B cell (primary cell): ENCODE measurements around the gene MAD1L1. TPM values are rescaled to one million over a fixed set of nuclear protein-coding genes. Genes with fewer than 3 reads are reported as not detected.

ENCODE experiments used
- ATAC-seq: fragments of 200-7000 bp; cut with Tn5 transposase; one replicate; pipeline ENCODE4 v1.10.0; 2021; ENCODE audit warnings: low read depth, mild to moderate bottlenecking, moderate number of reproducible peaks, moderate library complexity
- CTCF ChIA-PET: fragments of 350-600 bp; sonication (Branson Sonifier 250); formaldehyde crosslinking; loops from one replicate; lab custom pipeline; 2021; ENCODE audit warnings: antibody characterized with exemption, inconsistent platforms; lab: Charles Lee
- POLR2A ChIA-PET: fragments of 350-600 bp; sonication (Branson Sonifier 250); formaldehyde crosslinking; loops from one replicate; lab custom pipeline; 2021; ENCODE audit warnings: antibody characterized with exemption; lab: Charles Lee
- DNase-seq: peaks from one replicate; pipeline ENCODE4 v3.0.0; 2013
- H2AFZ ChIP-seq: 2 replicates; pipeline ENCODE4 v1.6.1; 2012; ENCODE audit warnings: mild to moderate bottlenecking, low read depth, low read length; ENCODE audit not compliant: insufficient read depth, poor library complexity, severe bottlenecking
- H3K27ac ChIP-seq, 2 donors: 1 replicate in 1 of 2; 2 replicates in 1 of 2; pipeline ENCODE4 v1.5.1; 2012 to 2013; ENCODE audit warnings: low read length in 2 of 2, mild to moderate bottlenecking in 2 of 2, moderate library complexity in 1 of 2
- H3K27me3 ChIP-seq, 4 experiments: fragments of 200-600 bp in 1 of 4; sonication (generic) in 1 of 4; replicated peaks in 1 of 4; 1 replicate in 2 of 4; 2 replicates in 2 of 4; pipeline versions ENCODE4 v1.6.1 to v1.7.0; 2013 to 2016; ENCODE audit warnings: low read length in 3 of 4, mild to moderate bottlenecking in 2 of 4, mixed read lengths in 1 of 4, moderate library complexity in 1 of 4; ENCODE audit not compliant: insufficient read depth in 4 of 4, control insufficient read depth in 3 of 4; ENCODE audit errors: control extremely low read depth in 1 of 4
- H3K36me3 ChIP-seq, 2 experiments: replicated peaks in 1 of 2; 1 replicate in 1 of 2; 2 replicates in 1 of 2; pipeline versions ENCODE4 v1.6.1 to v1.7.1; 2013; ENCODE audit warnings: low read length in 1 of 2; ENCODE audit not compliant: insufficient read depth in 2 of 2, control insufficient read depth in 1 of 2; ENCODE audit errors: control extremely low read depth in 1 of 2, extremely low read depth in 1 of 2
- H3K4me1 ChIP-seq, 2 donors: fragments of 200-600 bp in 1 of 2; sonication (generic) in 1 of 2; 1 replicate in 1 of 2; 2 replicates in 1 of 2; pipeline versions ENCODE4 v1.5.1 to v1.6.1; 2013 to 2017; ENCODE audit warnings: low read length in 2 of 2; ENCODE audit not compliant: control insufficient read depth in 2 of 2, insufficient read depth in 2 of 2
- H3K4me2 ChIP-seq: replicated peaks from 2 replicates; pipeline ENCODE3; 2012; ENCODE audit warnings: mild to moderate bottlenecking, low read depth, low read length; ENCODE audit not compliant: poor library complexity, severe bottlenecking
- H3K4me3 ChIP-seq, 5 experiments: fragments of 200-600 bp in 1 of 5; sonication (generic) in 1 of 5; 1 replicate in 3 of 5; 2 replicates in 2 of 5; pipeline versions ENCODE4 v1.5.1 to v1.7.0; 2011 to 2016; ENCODE audit warnings: low read length in 4 of 5, mild to moderate bottlenecking in 4 of 5, low read depth in 2 of 5, control low read depth in 1 of 5, moderate library complexity in 1 of 5; ENCODE audit not compliant: insufficient read depth in 1 of 5; ENCODE audit errors: control extremely low read depth in 1 of 5, extremely low read depth in 1 of 5
- H3K79me2 ChIP-seq: fragments of 200-600 bp; sonication (generic); one replicate; pipeline ENCODE4 v1.6.0; 2016; ENCODE audit warnings: low read length; ENCODE audit not compliant: control insufficient read depth, insufficient read depth
- H3K9ac ChIP-seq: fragments of 200-600 bp; sonication (generic); 2 replicates; pipeline ENCODE4 v1.6.1; 2017; ENCODE audit warnings: mild to moderate bottlenecking, low read length, moderate library complexity
- H3K9me3 ChIP-seq, 3 donors: one replicate each; pipeline versions ENCODE4 v1.6.1 to v1.7.1; 2013; ENCODE audit warnings: low read length in 2 of 3; ENCODE audit not compliant: control insufficient read depth in 2 of 3, insufficient read depth in 1 of 3; ENCODE audit errors: control extremely low read depth in 1 of 3
- H4K20me1 ChIP-seq: 2 replicates; pipeline ENCODE4 v1.6.0; 2012; ENCODE audit warnings: mild to moderate bottlenecking, low read length; ENCODE audit not compliant: insufficient read depth, control insufficient read depth, poor library complexity, severe bottlenecking
- H3K27ac Mint-ChIP-seq: one replicate; pipeline ENCODE4 v1.8.0; 2021; ENCODE audit warnings: mixed read lengths
- H3K27me3 Mint-ChIP-seq: one replicate; pipeline ENCODE4 v1.8.0; 2021; ENCODE audit warnings: mixed read lengths
- H3K4me1 Mint-ChIP-seq: one replicate; pipeline ENCODE4 v1.8.0; 2021; ENCODE audit warnings: mixed read lengths
- H3K4me3 Mint-ChIP-seq: one replicate; pipeline ENCODE4 v1.8.0; 2021; ENCODE audit warnings: mixed read lengths
- H3K9me3 Mint-ChIP-seq: one replicate; pipeline ENCODE4 v1.8.0; 2022; ENCODE audit warnings: mixed read lengths; ENCODE audit not compliant: insufficient read depth
- CTCF ChIP-seq: fragments of 200-600 bp; IDR thresholded peaks from one replicate; pipeline ENCODE4 v1.8.0; 2022; ENCODE audit warnings: antibody characterized with exemption, mild to moderate bottlenecking
- EZH2 ChIP-seq: IDR thresholded peaks from 2 replicates; pipeline ENCODE4 v1.6.1; 2012; ENCODE audit warnings: borderline replicate concordance, low read depth, mild to moderate bottlenecking, moderate library complexity, low read length; ENCODE audit not compliant: insufficient read depth, poor library complexity, severe bottlenecking
- WGBS: methylation state at CpG from one replicate; pipeline ENCODE4 v1.1.5; 2013; ENCODE audit warnings: missing lambda C conversion rate; ENCODE audit not compliant: insufficient coverage; 5-methylcytosine and 5-hydroxymethylcytosine counted together
- intact Hi-C: fragments of 100-400 bp; cut with micrococcal nuclease; formaldehyde crosslinking; loops from one replicate; pipeline ENCODE4 v1.10.0; 2022
- polyA plus RNA-seq: library from polyadenylated mRNA; depleted of rRNA; stranded (reverse); fragments of >200 nt; gene quantifications from 2 replicates; pipeline ENCODE4 v1.2.3, GENCODE V29; 2012
- total RNA-seq, 2 donors: library from RNA; stranded (reverse); fragments of 120-200 nt in 1 of 2; gene quantifications; 1 replicate in 1 of 2; 2 replicates in 1 of 2; pipeline versions ENCODE4 v1.2.3 to v1.2.4, GENCODE V29; 2013 to 2022

The MAD1L1 gene
- total and polyA plus RNA-seq, 2 donors (not counting 1 experiment from before 2014, with no cell fraction given), result 86.7 to 110 TPM

- Histone ChIP-seq H3K79me2 (peaks cover 4% of the 10 kb centered on the region), H3K27ac (no peak overlapping the region), H3K36me3 (peaks cover 0 to 24% of the 10 kb centered on the region in 2 experiments), H3K4me1 (no peaks in the 10 kb centered on the region), H3K9me3 (peaks cover 0 to 9% (median 0%) of the 10 kb centered on the region in 3 donors), H3K4me3 (no peak overlapping the region), H2AFZ (no peak overlapping the region), H3K27me3 (no peaks in the 10 kb centered on the region), H4K20me1 (peaks cover 13% of the 10 kb centered on the region), H3K9ac (no peak overlapping the region), H3K4me2 (no peak overlapping the region)
- TF ChIP-seq CTCF, result no peak
- no peak for TF ChIP-seq EZH2
- H3K27ac Mint-ChIP-seq, result no peak overlapping the region
- ChIA-PET POLR2A (no interaction called here), CTCF (no interaction called here)
- intact Hi-C loops, result no loop called here
- no peaks in the 10 kb centered on the region for H3K27me3 Mint-ChIP-seq
- ATAC-seq, result no peak
- no peaks in the 10 kb centered on the region for H3K4me1 Mint-ChIP-seq
- no peak overlapping the region for H3K4me3 Mint-ChIP-seq
- H3K9me3 Mint-ChIP-seq, result no peaks in the 10 kb centered on the region
- 97% methylated on average over 42 of the region's 42 CpGs for WGBS
- DNase-seq, result no peak
These were observed 86.7 kb downstream of the MAD1L1 start for GRCh38 chr7:2145835-2146580.

- no peak overlapping the region for H3K27ac ChIP-seq
- H4K20me1 ChIP-seq, result peaks cover 3% of the 10 kb centered on the region
- Mint-ChIP-seq H3K4me1 (peaks cover 2% of the 10 kb centered on the region), H3K4me3 (no peak overlapping the region), H3K9me3 (no peaks in the 10 kb centered on the region), H3K27me3 (no peaks in the 10 kb centered on the region), H3K27ac (no peak overlapping the region)
- H3K9ac ChIP-seq, result no peak overlapping the region
- no peak overlapping the region for H3K4me3 ChIP-seq
- no peaks in the 10 kb centered on the region for H3K27me3 ChIP-seq
- no peak overlapping the region for H3K4me2 ChIP-seq
- H3K9me3 ChIP-seq, result peaks cover 0 to 9% (median 0%) of the 10 kb centered on the region in 3 donors
- H3K4me1 ChIP-seq, result no peaks in the 10 kb centered on the region
- no peak overlapping the region for H2AFZ ChIP-seq
- DNase-seq (no peak), ATAC-seq (no peak)
- intact Hi-C loops, result no loop called here
- ChIA-PET CTCF (no interaction called here), POLR2A (no interaction called here)
- peaks cover 0 to 24% of the 10 kb centered on the region in 2 experiments for H3K36me3 ChIP-seq
- peaks cover 4% of the 10 kb centered on the region for H3K79me2 ChIP-seq
- TF ChIP-seq EZH2, result no peak
- TF ChIP-seq CTCF, result no peak
- 94% methylated on average over 15 of the region's 15 CpGs for WGBS
These were observed 87.8 kb downstream of the MAD1L1 start for GRCh38 chr7:2144926-2145325.
